Neural progenitor cell (in vitro differentiated cells): ENCODE data around the gene DCST1. TPM values are rescaled to one million over a fixed set of nuclear protein-coding genes. Genes with fewer than 3 reads are reported as not detected.
A peak's percentile ranks its signal among the peaks of the same experiment; 100 is the strongest.

Experiments
- DNase-seq: peaks from one replicate; pipeline ENCODE4 v3.0.0-alpha.2; 2016; ENCODE audit warnings: low spot score
- H2AFZ ChIP-seq: fragments of 200-600 bp; sonication (generic); replicated peaks from 2 replicates; pipeline ENCODE4 v1.6.1; 2016; ENCODE audit warnings: antibody characterized with exemption
- H3F3A ChIP-seq: fragments of 200-600 bp; sonication (generic); 2 replicates; pipeline ENCODE4 v1.6.1; 2016; ENCODE audit warnings: antibody characterized with exemption, low read depth
- H3K27ac ChIP-seq: fragments of 200-600 bp; sonication (generic); 2 replicates; pipeline ENCODE4 v1.5.1; 2016; ENCODE audit warnings: mild to moderate bottlenecking
- H3K27me3 ChIP-seq: fragments of 200-600 bp; sonication (generic); 2 replicates; pipeline ENCODE4 v1.6.1; 2016; ENCODE audit warnings: mild to moderate bottlenecking, moderate library complexity
- H3K36me3 ChIP-seq: fragments of 200-600 bp; sonication (generic); 2 replicates; pipeline ENCODE4 v1.5.1; 2016
- H3K4me1 ChIP-seq: fragments of 200-600 bp; sonication (generic); 2 replicates; pipeline ENCODE4 v1.6.1; 2016; ENCODE audit warnings: mixed run types
- H3K4me2 ChIP-seq: fragments of 200-600 bp; sonication (generic); 2 replicates; pipeline ENCODE4 v1.6.1; 2016
- H3K4me3 ChIP-seq: fragments of 200-600 bp; sonication (generic); 2 replicates; pipeline ENCODE4 v1.5.1; 2016
- H3K79me2 ChIP-seq: fragments of 200-600 bp; sonication (generic); 2 replicates; pipeline ENCODE4 v1.6.1; 2016; ENCODE audit warnings: low read depth
- H3K9ac ChIP-seq: fragments of 200-600 bp; sonication (generic); 2 replicates; pipeline ENCODE4 v1.6.1; 2016
- H3K9me3 ChIP-seq: fragments of 200-600 bp; sonication (generic); 2 replicates; pipeline ENCODE4 v1.5.1; 2016; ENCODE audit warnings: low read depth
- H4K20me1 ChIP-seq: fragments of 200-600 bp; sonication (generic); 2 replicates; pipeline ENCODE4 v1.6.1; 2016; ENCODE audit warnings: low read depth
- H3K27ac Mint-ChIP-seq: 3 replicates; pipeline ENCODE4 v1.8.0; 2021; ENCODE audit warnings: mixed read lengths
- H3K27me3 Mint-ChIP-seq: 2 replicates; pipeline ENCODE4 v1.8.0; 2022; ENCODE audit warnings: low read depth, mild to moderate bottlenecking, inconsistent platforms, moderate library complexity, mixed read lengths; ENCODE audit not compliant: insufficient read depth
- H3K36me3 Mint-ChIP-seq: 3 replicates; pipeline ENCODE4 v1.8.0; 2021; ENCODE audit warnings: mixed read lengths
- H3K4me1 Mint-ChIP-seq: 3 replicates; pipeline ENCODE4 v1.8.0; 2021; ENCODE audit warnings: mixed read lengths
- H3K4me3 Mint-ChIP-seq: 3 replicates; pipeline ENCODE4 v1.8.0; 2021; ENCODE audit warnings: mild to moderate bottlenecking, moderate library complexity, mixed read lengths
- H3K9me3 Mint-ChIP-seq: 3 replicates; pipeline ENCODE4 v1.8.0; 2020; ENCODE audit warnings: mixed read lengths
- CTCF ChIP-seq: fragments of 200-600 bp; sonication (generic); IDR thresholded peaks from 2 replicates; pipeline ENCODE4 v1.5.1; 2017; ENCODE audit warnings: antibody characterized with exemption, mild to moderate bottlenecking
- EZH2 ChIP-seq: fragments of 200-600 bp; sonication (generic); IDR thresholded peaks from 2 replicates; pipeline ENCODE4 v1.6.1; 2017; ENCODE audit warnings: antibody characterized with exemption, mild to moderate bottlenecking, moderate library complexity
- EZH2phosphoT487 ChIP-seq: fragments of 200-600 bp; sonication (generic); IDR thresholded peaks from 2 replicates; pipeline ENCODE4 v1.6.1; 2017; ENCODE audit warnings: antibody characterized with exemption
- total RNA-seq: library from RNA; depleted of rRNA; stranded (reverse); fragments of >200 nt; gene quantifications from 2 replicates; pipeline ENCODE4 v1.2.3, GENCODE V29; 2015; ENCODE audit warnings: low replicate concordance

Gene DCST1
- total RNA-seq, 1 donor from 2014 or later, result not detected

GRCh38 chr1:155043301-155043702 is 9.7 kb downstream of the DCST1 start:
- Histone ChIP-seq H3K27ac (no peak overlapping the region), H3K4me1 (peaks cover 3% of the 10 kb centered on the region), H3K4me3 (no peak overlapping the region), H3K27me3 (no peaks in the 10 kb centered on the region), H2AFZ (no peak overlapping the region), H3K79me2 (no peaks in the 10 kb centered on the region), H3K4me2 (no peak overlapping the region), H4K20me1 (no peaks in the 10 kb centered on the region), H3K36me3 (no peaks in the 10 kb centered on the region), H3K9ac (no peak overlapping the region), H3K9me3 (no peaks in the 10 kb centered on the region), H3F3A (peaks cover 2% of the 10 kb centered on the region)
- TF ChIP-seq CTCF (no peak), EZH2 (no peak), EZH2phosphoT487 (no peak)
- Mint-ChIP-seq H3K4me1 (peaks cover 33% of the 10 kb centered on the region), H3K27ac (no peak overlapping the region), H3K9me3 (no peaks in the 10 kb centered on the region), H3K27me3 (peaks cover 9% of the 10 kb centered on the region), H3K36me3 (no peaks in the 10 kb centered on the region), H3K4me3 (no peak overlapping the region)
- DNase-seq, result no peak

GRCh38 chr1:155043793-155044192 is 10.2 kb downstream of the DCST1 start:
- no peak overlapping the region for H3K4me3 Mint-ChIP-seq
- H3K27me3 ChIP-seq, result no peaks in the 10 kb centered on the region
- H3K4me2 ChIP-seq, result no peak overlapping the region
- H2AFZ ChIP-seq, result no peak overlapping the region
- H3K79me2 ChIP-seq, result no peaks in the 10 kb centered on the region
- H3K36me3 Mint-ChIP-seq, result no peaks in the 10 kb centered on the region
- peaks cover 35% of the 10 kb centered on the region for H3K4me1 Mint-ChIP-seq
- H3K27ac ChIP-seq, result no peak overlapping the region
- H3K27ac Mint-ChIP-seq, result no peak overlapping the region
- no peaks in the 10 kb centered on the region for H4K20me1 ChIP-seq
- no peaks in the 10 kb centered on the region for H3K36me3 ChIP-seq
- H3K27me3 Mint-ChIP-seq, result peaks cover 7% of the 10 kb centered on the region
- TF ChIP-seq EZH2, result no peak
- TF ChIP-seq CTCF, result no peak
- TF ChIP-seq EZH2phosphoT487, result no peak
- peaks cover 3% of the 10 kb centered on the region for H3K4me1 ChIP-seq
- H3K4me3 ChIP-seq, result no peak overlapping the region
- no peaks in the 10 kb centered on the region for H3K9me3 Mint-ChIP-seq
- no peak overlapping the region for H3K9ac ChIP-seq
- no peaks in the 10 kb centered on the region for H3K9me3 ChIP-seq
- H3F3A ChIP-seq, result peaks cover 2% of the 10 kb centered on the region
- DNase-seq, result no peak

- Mint-ChIP-seq H3K9me3 (no peaks in the 10 kb centered on the region), H3K27me3 (peaks cover 7% of the 10 kb centered on the region), H3K4me3 (peak overlapping the region; percentile 56), H3K4me1 (peaks cover 40% of the 10 kb centered on the region), H3K27ac (peak overlapping the region; percentile 92), H3K36me3 (no peaks in the 10 kb centered on the region)
- H3K9me3 ChIP-seq, result no peaks in the 10 kb centered on the region
- DNase-seq, result no peak
- no peak overlapping the region for H2AFZ ChIP-seq
- no peaks in the 10 kb centered on the region for H3K27me3 ChIP-seq
- peak overlapping the region; percentile 25 for H3K4me2 ChIP-seq
- no peak overlapping the region for H3K4me3 ChIP-seq
- no peaks in the 10 kb centered on the region for H4K20me1 ChIP-seq
- H3K79me2 ChIP-seq, result no peaks in the 10 kb centered on the region
- no peak overlapping the region for H3K27ac ChIP-seq
- TF ChIP-seq EZH2phosphoT487 (no peak), CTCF (no peak), EZH2 (no peak)
- H3K4me1 ChIP-seq, result peaks cover 3% of the 10 kb centered on the region
- no peak overlapping the region for H3K9ac ChIP-seq
- H3K36me3 ChIP-seq, result no peaks in the 10 kb centered on the region
- H3F3A ChIP-seq, result peaks cover 2% of the 10 kb centered on the region
Measured at GRCh38 chr1:155044365-155044764, 10.7 kb downstream of the DCST1 start.
